Tibial nerve (tissue), 4 donors: ENCODE results near the gene MRPL44. TPM values are rescaled to one million over a fixed set of nuclear protein-coding genes. Genes with fewer than 3 reads are reported as not detected.
A peak's percentile ranks its signal among the peaks of the same experiment; 100 is the strongest.

Source experiments
- DNase-seq, 2 donors: peaks; one replicate each; pipeline ENCODE4 v3.0.0-alpha.2; 2019; ENCODE audit warnings: low spot score in 2 of 2
- H3K27ac ChIP-seq, 4 donors: fragments of 200-600 bp; sonication (generic) in 3 of 4; one replicate each; pipeline ENCODE4 v1.5.1; 2017 to 2019; ENCODE audit warnings: mild to moderate bottlenecking in 1 of 4
- H3K27me3 ChIP-seq, 2 donors: fragments of 200-600 bp; sonication (generic) in 1 of 2; one replicate each; pipeline versions ENCODE4 v1.5.1 to v1.6.0; 2017 to 2019
- H3K36me3 ChIP-seq, 3 donors: fragments of 200-600 bp; sonication (generic); one replicate each; pipeline ENCODE4 v1.5.1; 2018 to 2019
- H3K4me1 ChIP-seq, 4 donors: fragments of 200-600 bp; sonication (generic) in 3 of 4; one replicate each; pipeline ENCODE4 v1.5.1; 2017 to 2019
- H3K4me3 ChIP-seq, 4 donors: fragments of 200-600 bp; sonication (generic) in 3 of 4; one replicate each; pipeline ENCODE4 v1.5.1; 2017 to 2019; ENCODE audit warnings: mild to moderate bottlenecking in 1 of 4, moderate library complexity in 1 of 4
- H3K9me3 ChIP-seq, 4 donors: fragments of 200-600 bp; sonication (generic) in 3 of 4; one replicate each; pipeline ENCODE4 v1.5.1; 2017 to 2019
- CTCF ChIP-seq, 5 experiments: fragments of 200-600 bp in 3 of 5; fragments of 450-650 bp in 2 of 5; sonication (generic) in 3 of 5; IDR thresholded peaks; one replicate each; pipeline ENCODE4 v1.5.1; 2016 to 2019; ENCODE audit warnings: antibody characterized with exemption in 5 of 5, mild to moderate bottlenecking in 3 of 5, moderate library complexity in 2 of 5
- EP300 ChIP-seq, 2 donors: sonication (generic); formaldehyde crosslinking; IDR thresholded peaks; one replicate each; pipeline ENCODE4 v1.6.1; 2017; ENCODE audit warnings: antibody characterized with exemption in 2 of 2, mild to moderate bottlenecking in 1 of 2
- POLR2A ChIP-seq, 2 donors: fragments of 450-650 bp; IDR thresholded peaks; one replicate each; pipeline ENCODE4 v1.6.1; 2017; ENCODE audit warnings: antibody characterized with exemption in 2 of 2, mild to moderate bottlenecking in 2 of 2, moderate library complexity in 2 of 2
- WGBS, 2 donors: methylation state at CpG; one replicate each; pipeline ENCODE4 v1.1.5; 2018; 5-methylcytosine and 5-hydroxymethylcytosine counted together
- total RNA-seq, 4 donors: library from RNA; depleted of rRNA; stranded (reverse); fragments of >200 nt; gene quantifications; one replicate each; pipeline ENCODE4 v1.1.0, GENCODE V29; 2016

The MRPL44 gene
- total RNA-seq, 4 donors from 2014 or later = 17.7 to 27.3 (median 20.2) TPM

GRCh38 chr2:223970343-223971128 is 13.3 kb downstream of the MRPL44 start:
- Histone ChIP-seq H3K36me3 (peaks cover 0 to 31% (median 4%) of the 10 kb centered on the region in 3 donors), H3K27ac (peak overlapping the region in 1 of 4 donors; percentile 32), H3K4me3 (no peak overlapping the region), H3K27me3 (no peaks in the 10 kb centered on the region), H3K4me1 (peaks cover 0 to 12% (median 0%) of the 10 kb centered on the region in 4 donors), H3K9me3 (no peaks in the 10 kb centered on the region)
- TF ChIP-seq CTCF (IDR thresholded peaks at IDR 0.05) = peak; percentile 87 to 93 (median 89)
- no peak for TF ChIP-seq POLR2A (IDR thresholded peaks at IDR 0.05)
- 64 to 65% methylated on average over 8 of the region's 8 CpGs for WGBS, 2 donors
- DNase-seq = peak in 1 of 2 donors; percentile 89

- 83 to 90% methylated on average over 5 of the region's 5 CpGs for WGBS, 2 donors
- H3K9me3 ChIP-seq = no peaks in the 10 kb centered on the region
- no peak overlapping the region for H3K27ac ChIP-seq
- peaks cover 0 to 12% (median 0%) of the 10 kb centered on the region in 4 donors for H3K4me1 ChIP-seq
- DNase-seq = no peak
- H3K4me3 ChIP-seq = no peak overlapping the region
- H3K36me3 ChIP-seq = peaks cover 0 to 21% (median 0%) of the 10 kb centered on the region in 3 donors
- no peaks in the 10 kb centered on the region for H3K27me3 ChIP-seq
- TF ChIP-seq POLR2A (IDR thresholded peaks at IDR 0.05) (no peak), CTCF (IDR thresholded peaks at IDR 0.05) (no peak), EP300 (IDR thresholded peaks at IDR 0.05) (no peak)
Observed at GRCh38 chr2:223971731-223972130, 14.5 kb downstream of the MRPL44 start.

GRCh38 chr2:223972656-223973102 is 15.4 kb downstream of the MRPL44 start:
- no peak for DNase-seq
- peaks cover 0 to 17% (median 0%) of the 10 kb centered on the region in 3 donors for H3K36me3 ChIP-seq
- TF ChIP-seq POLR2A (IDR thresholded peaks at IDR 0.05) (no peak), EP300 (IDR thresholded peaks at IDR 0.05) (no peak)
- no peaks in the 10 kb centered on the region for H3K27me3 ChIP-seq
- H3K4me1 ChIP-seq = peaks cover 0 to 12% (median 0%) of the 10 kb centered on the region in 4 donors
- no peak overlapping the region for H3K27ac ChIP-seq
- WGBS, 2 donors = 77 to 78% methylated on average over 7 of the region's 7 CpGs
- H3K9me3 ChIP-seq = no peaks in the 10 kb centered on the region
- no peak overlapping the region for H3K4me3 ChIP-seq

- no peak for DNase-seq
- TF ChIP-seq CTCF (IDR thresholded peaks at IDR 0.05) (no peak), POLR2A (IDR thresholded peaks at IDR 0.05) (no peak), EP300 (IDR thresholded peaks at IDR 0.05) (no peak)
- no peak overlapping the region for H3K4me3 ChIP-seq
- H3K27me3 ChIP-seq = no peaks in the 10 kb centered on the region
- WGBS, 2 donors = 89 to 97% methylated on average over 3 of the region's 3 CpGs
- peaks cover 0 to 11% (median 0%) of the 10 kb centered on the region in 3 donors for H3K36me3 ChIP-seq
- H3K27ac ChIP-seq = no peak overlapping the region
- H3K9me3 ChIP-seq = no peaks in the 10 kb centered on the region
- H3K4me1 ChIP-seq = peaks cover 0 to 12% (median 0%) of the 10 kb centered on the region in 4 donors
Observed at GRCh38 chr2:223973606-223974005, 16.3 kb downstream of the MRPL44 start.

GRCh38 chr2:223976635-223977226 is 19.5 kb downstream of the MRPL44 start:
- DNase-seq = no peak
- H3K4me1 ChIP-seq = peaks cover 0 to 7% (median 0%) of the 10 kb centered on the region in 4 donors
- peaks cover 0 to 27% (median 0%) of the 10 kb centered on the region in 3 donors for H3K36me3 ChIP-seq

More at GRCh38 chr2:223976635-223977226, 19.5 kb downstream of the MRPL44 start:
- no peak overlapping the region for H3K27ac ChIP-seq
- no peaks in the 10 kb centered on the region for H3K27me3 ChIP-seq
- 52 to 65% methylated on average over 3 of the region's 3 CpGs for WGBS, 2 donors
- H3K4me3 ChIP-seq = no peak overlapping the region
- TF ChIP-seq CTCF (IDR thresholded peaks at IDR 0.05) = no peak
- TF ChIP-seq EP300 (IDR thresholded peaks at IDR 0.05) = no peak
- no peaks in the 10 kb centered on the region for H3K9me3 ChIP-seq
